ENCODE data around the gene FAM78B. TPM values are rescaled to one million over a fixed set of nuclear protein-coding genes. Genes with fewer than 3 reads are reported as not detected.
A peak's percentile ranks its signal among the peaks of the same experiment; 100 is the strongest.

Gene FAM78B
- total and polyA plus RNA-seq, 9 donors, result 0.64 to 2.6 (median 1.4) TPM

GRCh38 chr1:166165661-166166328, 1.0 kb downstream of the FAM78B start:
- peak in 4 of 5 donors; percentile 16 to 50 (median 26) for DNase-seq
- WGBS, 3 donors, result 1% methylated on average over 37 to 61 of the region's 61 CpGs
- H3K27ac ChIP-seq, result no peak overlapping the region

DNA sequence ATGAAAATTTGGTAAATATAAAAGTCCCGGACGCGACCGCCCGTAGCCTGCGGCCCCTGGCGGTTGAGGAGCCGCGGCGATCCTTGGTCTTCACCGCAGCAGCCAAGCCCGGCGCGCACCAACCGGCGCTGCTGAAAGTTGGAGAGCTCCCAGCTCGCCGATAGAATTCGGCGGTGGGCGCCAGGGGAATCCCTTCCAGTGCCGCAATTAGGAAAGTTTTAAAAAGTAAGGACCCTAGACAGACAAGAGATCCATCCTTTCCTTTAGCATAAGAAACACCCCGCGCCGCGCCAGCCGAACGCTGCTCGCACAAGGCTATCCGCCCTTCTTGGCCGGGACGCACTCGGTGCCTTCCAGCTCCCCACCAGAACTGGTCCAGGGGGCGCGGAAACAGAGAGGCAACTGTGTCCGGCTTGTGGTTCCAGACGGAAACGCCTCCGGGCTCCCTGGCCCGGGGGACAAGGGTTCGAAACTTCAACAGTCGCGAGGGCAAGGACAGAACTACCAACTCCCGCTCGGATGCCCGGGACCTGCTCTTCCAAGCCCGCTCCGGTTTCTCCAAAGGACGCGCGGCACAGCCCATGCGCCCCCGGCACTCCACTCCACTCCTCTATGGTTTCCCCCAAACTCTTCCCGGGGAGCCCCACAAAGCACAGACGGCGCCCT, 1.7 kb downstream of the FAM78B start:
- no peak overlapping the region for H3K27ac ChIP-seq
- no peaks in the 10 kb centered on the region for H3K4me1 ChIP-seq (ENCODE audit: insufficient read depth)
- no peak for TF ChIP-seq CTCF (IDR thresholded peaks at IDR 0.05)
- no peak for TF ChIP-seq EP300 (IDR thresholded peaks at IDR 0.05)
- TF ChIP-seq POLR2A (IDR thresholded peaks at IDR 0.05), result no peak
- H3K4me3 ChIP-seq, result peak overlapping the region; percentile 72
- DNase-seq, result peak; percentile 18 to 64 (median 35)
- H3K36me3 ChIP-seq, result no peaks in the 10 kb centered on the region
- intact Hi-C loops (cut with DNase I), result no loop called here
- 0 to 1% (median 1%) methylated on average over 55 to 56 of the region's 56 CpGs for WGBS, 3 donors
- H3K27me3 ChIP-seq, result no peaks in the 10 kb centered on the region
- no peaks in the 10 kb centered on the region for H3K9me3 ChIP-seq

More at GRCh38 chr1:166165661-166166328, 1.0 kb downstream of the FAM78B start:
- Histone ChIP-seq H3K4me3 (peak overlapping the region; percentile 72), H3K4me1 (ENCODE audit: insufficient read depth) (no peaks in the 10 kb centered on the region), H3K27me3 (no peaks in the 10 kb centered on the region), H3K9me3 (no peaks in the 10 kb centered on the region), H3K36me3 (no peaks in the 10 kb centered on the region)
- TF ChIP-seq POLR2A (IDR thresholded peaks at IDR 0.05), result no peak
- TF ChIP-seq CTCF (IDR thresholded peaks at IDR 0.05), result no peak
- no peak for TF ChIP-seq EP300 (IDR thresholded peaks at IDR 0.05)
- intact Hi-C loops (cut with DNase I), result no loop called here

GRCh38 chr1:166164646-166164994, 2.2 kb downstream of the FAM78B start:
- Histone ChIP-seq H3K4me3 (peak overlapping the region; percentile 72), H3K4me1 (ENCODE audit: insufficient read depth) (no peaks in the 10 kb centered on the region), H3K27ac (no peak overlapping the region), H3K36me3 (no peaks in the 10 kb centered on the region), H3K9me3 (no peaks in the 10 kb centered on the region), H3K27me3 (no peaks in the 10 kb centered on the region)
- WGBS, 3 donors, result 15 to 16% (median 15%) methylated on average over 5 of the region's 5 CpGs
- intact Hi-C loops (cut with DNase I), result no loop called here
- DNase-seq, result no peak
- TF ChIP-seq CTCF (IDR thresholded peaks at IDR 0.05) (no peak), POLR2A (IDR thresholded peaks at IDR 0.05) (no peak), EP300 (IDR thresholded peaks at IDR 0.05) (no peak)

- no peak for TF ChIP-seq CTCF (IDR thresholded peaks at IDR 0.05)
- no peak for TF ChIP-seq POLR2A (IDR thresholded peaks at IDR 0.05)
- no peak for TF ChIP-seq EP300 (IDR thresholded peaks at IDR 0.05)
- WGBS, 3 donors, result 55 to 75% (median 66%) methylated on average over 1 of the region's 1 CpG
- Histone ChIP-seq H3K9me3 (no peaks in the 10 kb centered on the region), H3K27ac (no peak overlapping the region), H3K4me3 (no peak overlapping the region), H3K4me1 (ENCODE audit: insufficient read depth) (no peaks in the 10 kb centered on the region), H3K27me3 (no peaks in the 10 kb centered on the region), H3K36me3 (no peaks in the 10 kb centered on the region)
- intact Hi-C loops (cut with DNase I), result no loop called here
- DNase-seq, result no peak
Measured at GRCh38 chr1:166159656-166160055, 7.1 kb downstream of the FAM78B start.
